Measurements from ENCODE around the gene VAV2. TPM values are rescaled to one million over a fixed set of nuclear protein-coding genes. Genes with fewer than 3 reads are reported as not detected.

The VAV2 gene
- total RNA-seq, 3 donors from 2014 or later (not counting 1 experiment from before 2014, with no cell fraction given), result 3.9 to 5.1 (median 4.8) TPM

DNA sequence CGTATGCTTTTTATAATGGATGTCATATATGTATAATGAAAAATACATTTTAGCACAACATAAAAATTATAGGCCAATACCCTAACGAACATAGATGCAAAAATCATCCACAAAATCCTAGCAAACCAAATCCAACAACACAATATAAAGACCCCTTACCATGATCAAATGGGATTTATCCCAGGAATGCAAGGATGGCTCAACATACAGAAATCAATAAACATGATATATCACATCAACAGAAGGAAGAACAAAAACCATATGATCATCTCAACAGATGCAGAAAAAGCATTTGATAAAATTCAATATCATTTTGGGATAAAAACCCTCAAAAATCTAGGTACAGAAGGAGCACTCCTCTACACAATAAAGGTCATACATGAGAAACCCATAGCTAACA lies 27.7 kb downstream of the VAV2 start:
- intact Hi-C loops (cut with micrococcal nuclease), result no loop called here
- Mint-ChIP-seq H3K36me3 (peaks cover 10% of the 10 kb centered on the region), H3K4me1 (no peaks in the 10 kb centered on the region), H3K4me3 (no peak overlapping the region), H3K27me3 (ENCODE audit: low read depth in 2 of 2) (no peaks in the 10 kb centered on the region), H3K27ac (no peak overlapping the region), H3K9me3 (peaks cover 2 to 3% of the 10 kb centered on the region in 2 donors)
- Histone ChIP-seq H3K4me1 (ENCODE audit: control insufficient read depth, insufficient read depth, low read length) (peaks cover 28% of the 10 kb centered on the region), H3K27me3 (ENCODE audit: control insufficient read depth, insufficient read depth, low read length) (no peaks in the 10 kb centered on the region), H3K9me3 (ENCODE audit: control insufficient read depth, insufficient read depth, low read length) (peaks cover 4% of the 10 kb centered on the region), H3K27ac (ENCODE audit: low read length) (no peak overlapping the region), H3K36me3 (ENCODE audit: control insufficient read depth, insufficient read depth, low read length) (no peaks in the 10 kb centered on the region), H3K4me3 (ENCODE audit: low read length) (no peak overlapping the region)
- ATAC-seq (no peak), DNase-seq (no peak)
- WGBS (ENCODE audit: insufficient coverage), result 89% methylated on average over 1 of the region's 2 CpGs
- TF ChIP-seq CTCF (IDR thresholded peaks at IDR 0.05), result no peak

DNA sequence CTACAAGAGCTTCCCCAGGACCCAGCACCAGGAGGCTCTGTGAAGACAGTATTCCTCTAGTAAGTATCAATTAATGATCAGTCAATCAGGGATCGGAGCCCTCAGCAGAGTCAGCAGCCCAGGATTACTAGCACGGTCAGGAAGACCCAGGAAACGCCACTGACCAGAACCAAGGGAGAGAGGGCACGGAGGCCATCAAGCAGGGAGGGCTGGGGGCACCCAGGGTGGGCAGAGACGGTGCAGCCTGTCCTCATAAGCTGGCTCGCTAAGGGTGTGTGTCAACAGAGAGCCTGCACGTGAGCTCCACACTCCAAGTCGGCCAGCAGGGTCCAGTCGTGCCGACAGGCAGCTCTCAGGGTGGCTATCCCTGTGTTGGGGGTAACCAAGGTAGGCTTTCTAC lies 29.0 kb downstream of the VAV2 start:
- no peaks in the 10 kb centered on the region for H3K4me1 Mint-ChIP-seq
- WGBS (ENCODE audit: insufficient coverage), result 81% methylated on average over 10 of the region's 10 CpGs
- H3K4me1 ChIP-seq (ENCODE audit: control insufficient read depth, insufficient read depth, low read length), result peaks cover 39% of the 10 kb centered on the region

DNA sequence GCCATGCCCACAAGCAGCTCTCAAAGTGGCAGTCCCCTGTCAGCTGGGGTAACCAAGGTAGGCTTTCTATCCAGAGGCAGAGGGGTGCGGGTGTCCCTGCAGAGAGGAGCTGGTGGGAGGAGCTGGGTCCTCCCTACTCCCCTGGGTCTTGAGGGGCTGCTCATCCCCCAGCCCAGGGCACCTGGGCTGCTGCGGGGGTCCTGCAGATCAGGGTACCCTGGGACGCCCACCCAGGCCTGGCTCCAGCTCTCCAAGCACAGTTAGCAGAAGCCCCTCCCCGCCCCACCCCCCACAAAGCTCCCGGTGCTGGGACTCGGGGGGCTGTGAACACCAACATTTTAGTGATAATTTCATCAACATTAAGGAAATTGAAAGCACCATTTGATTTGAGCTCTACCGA lies 29.8 kb downstream of the VAV2 start:
- peaks cover 10% of the 10 kb centered on the region for H3K36me3 Mint-ChIP-seq
- no peak for TF ChIP-seq CTCF (IDR thresholded peaks at IDR 0.05)
- H3K36me3 ChIP-seq (ENCODE audit: control insufficient read depth, insufficient read depth, low read length), result no peaks in the 10 kb centered on the region
- peaks cover 4% of the 10 kb centered on the region for H3K9me3 ChIP-seq (ENCODE audit: control insufficient read depth, insufficient read depth, low read length)
- ATAC-seq (no peak), DNase-seq (no peak)
- H3K4me3 ChIP-seq (ENCODE audit: low read length), result no peak overlapping the region
- H3K27me3 ChIP-seq (ENCODE audit: control insufficient read depth, insufficient read depth, low read length), result no peaks in the 10 kb centered on the region
- intact Hi-C loops (cut with micrococcal nuclease), result no loop called here
- 90% methylated on average over 7 of the region's 7 CpGs for WGBS (ENCODE audit: insufficient coverage)
- no peaks in the 10 kb centered on the region for H3K4me1 Mint-ChIP-seq
- H3K4me3 Mint-ChIP-seq, result no peak overlapping the region
- no peak overlapping the region for H3K27ac ChIP-seq (ENCODE audit: low read length)
- no peaks in the 10 kb centered on the region for H3K27me3 Mint-ChIP-seq (ENCODE audit: low read depth in 2 of 2)
- peaks cover 2 to 3% of the 10 kb centered on the region in 2 donors for H3K9me3 Mint-ChIP-seq
- no peak overlapping the region for H3K27ac Mint-ChIP-seq
- H3K4me1 ChIP-seq (ENCODE audit: control insufficient read depth, insufficient read depth, low read length), result peaks cover 43% of the 10 kb centered on the region

More for the DNA sequence above, 29.0 kb downstream of the VAV2 start:
- Mint-ChIP-seq H3K9me3 (peaks cover 2 to 3% of the 10 kb centered on the region in 2 donors), H3K27ac (no peak overlapping the region), H3K4me3 (no peak overlapping the region), H3K27me3 (ENCODE audit: low read depth in 2 of 2) (no peaks in the 10 kb centered on the region), H3K36me3 (peaks cover 10% of the 10 kb centered on the region)
- Histone ChIP-seq H3K4me3 (ENCODE audit: low read length) (no peak overlapping the region), H3K36me3 (ENCODE audit: control insufficient read depth, insufficient read depth, low read length) (no peaks in the 10 kb centered on the region), H3K27me3 (ENCODE audit: control insufficient read depth, insufficient read depth, low read length) (no peaks in the 10 kb centered on the region), H3K9me3 (ENCODE audit: control insufficient read depth, insufficient read depth, low read length) (peaks cover 4% of the 10 kb centered on the region), H3K27ac (ENCODE audit: low read length) (no peak overlapping the region)
- DNase-seq, result no peak
- ATAC-seq, result no peak
- intact Hi-C loops (cut with micrococcal nuclease), result no loop called here
- TF ChIP-seq CTCF (IDR thresholded peaks at IDR 0.05), result no peak
